Osteocyte (in vitro differentiated cells): ENCODE data around the gene NUP42. TPM values are rescaled to one million over a fixed set of nuclear protein-coding genes. Genes with fewer than 3 reads are reported as not detected.

Experiments used
- DNase-seq: peaks from one replicate; pipeline ENCODE4 v3.0.0; 2021; ENCODE audit warnings: mixed read lengths; ENCODE audit not compliant: unreplicated experiment; ENCODE audit errors: extremely low spot score
- H3K27ac Mint-ChIP-seq: one replicate; pipeline ENCODE4 v1.8.0; 2021; ENCODE audit warnings: mild to moderate bottlenecking, mixed read lengths; ENCODE audit not compliant: unreplicated experiment
- H3K27me3 Mint-ChIP-seq: one replicate; pipeline ENCODE4 v1.8.0; 2021; ENCODE audit warnings: mixed read lengths; ENCODE audit not compliant: unreplicated experiment
- H3K36me3 Mint-ChIP-seq: one replicate; pipeline ENCODE4 v1.8.0; 2021; ENCODE audit warnings: mixed read lengths; ENCODE audit not compliant: unreplicated experiment
- H3K4me1 Mint-ChIP-seq: one replicate; pipeline ENCODE4 v1.8.0; 2021; ENCODE audit warnings: mixed read lengths; ENCODE audit not compliant: unreplicated experiment
- H3K4me3 Mint-ChIP-seq: one replicate; pipeline ENCODE4 v1.8.0; 2021; ENCODE audit warnings: mild to moderate bottlenecking, moderate library complexity, mixed read lengths; ENCODE audit not compliant: unreplicated experiment
- H3K9me3 Mint-ChIP-seq: one replicate; pipeline ENCODE4 v1.8.0; 2021; ENCODE audit warnings: mixed read lengths; ENCODE audit not compliant: unreplicated experiment
- total RNA-seq: library from RNA; stranded (reverse); gene quantifications from 2 replicates; pipeline ENCODE4 v1.2.1, GENCODE V29; 2021
- TF ChIP-seq, protein P1 (sequence below): fragments of 200-600 bp; sonication (generic); IDR thresholded peaks from 2 replicates; pipeline ENCODE4 v1.5.0; 2021; ENCODE audit warnings: antibody characterized with exemption, mild to moderate bottlenecking, moderate library complexity

NUP42 gene
- total RNA-seq, 1 donor from 2014 or later: 27.0 TPM

DNA sequence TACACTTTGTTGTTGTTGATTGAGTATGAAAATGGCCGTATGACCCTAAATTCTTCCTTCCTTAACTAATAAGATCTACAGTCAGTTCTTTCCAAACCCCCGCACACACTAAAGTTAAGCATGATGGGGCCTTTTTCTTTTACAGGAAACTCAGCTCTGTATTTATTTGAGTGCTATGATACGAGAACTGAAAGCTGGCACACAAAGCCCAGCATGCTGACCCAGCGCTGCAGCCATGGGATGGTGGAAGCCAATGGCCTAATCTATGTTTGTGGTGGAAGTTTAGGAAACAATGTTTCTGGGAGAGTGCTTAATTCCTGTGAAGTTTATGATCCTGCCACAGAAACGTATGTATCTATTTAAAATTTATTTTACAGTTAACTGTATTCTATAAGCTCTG lies 14.2 kb upstream of the NUP42 start:
- no peaks in the 10 kb centered on the region for H3K4me1 Mint-ChIP-seq
- H3K27ac Mint-ChIP-seq: no peak overlapping the region
- no peaks in the 10 kb centered on the region for H3K9me3 Mint-ChIP-seq
- TF ChIP-seq, protein P1, sequence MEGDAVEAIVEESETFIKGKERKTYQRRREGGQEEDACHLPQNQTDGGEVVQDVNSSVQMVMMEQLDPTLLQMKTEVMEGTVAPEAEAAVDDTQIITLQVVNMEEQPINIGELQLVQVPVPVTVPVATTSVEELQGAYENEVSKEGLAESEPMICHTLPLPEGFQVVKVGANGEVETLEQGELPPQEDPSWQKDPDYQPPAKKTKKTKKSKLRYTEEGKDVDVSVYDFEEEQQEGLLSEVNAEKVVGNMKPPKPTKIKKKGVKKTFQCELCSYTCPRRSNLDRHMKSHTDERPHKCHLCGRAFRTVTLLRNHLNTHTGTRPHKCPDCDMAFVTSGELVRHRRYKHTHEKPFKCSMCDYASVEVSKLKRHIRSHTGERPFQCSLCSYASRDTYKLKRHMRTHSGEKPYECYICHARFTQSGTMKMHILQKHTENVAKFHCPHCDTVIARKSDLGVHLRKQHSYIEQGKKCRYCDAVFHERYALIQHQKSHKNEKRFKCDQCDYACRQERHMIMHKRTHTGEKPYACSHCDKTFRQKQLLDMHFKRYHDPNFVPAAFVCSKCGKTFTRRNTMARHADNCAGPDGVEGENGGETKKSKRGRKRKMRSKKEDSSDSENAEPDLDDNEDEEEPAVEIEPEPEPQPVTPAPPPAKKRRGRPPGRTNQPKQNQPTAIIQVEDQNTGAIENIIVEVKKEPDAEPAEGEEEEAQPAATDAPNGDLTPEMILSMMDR: no peak
- H3K4me3 Mint-ChIP-seq: no peak overlapping the region
- H3K36me3 Mint-ChIP-seq: peaks cover 17% of the 10 kb centered on the region
- H3K27me3 Mint-ChIP-seq: no peaks in the 10 kb centered on the region
- no peak for DNase-seq

DNA sequence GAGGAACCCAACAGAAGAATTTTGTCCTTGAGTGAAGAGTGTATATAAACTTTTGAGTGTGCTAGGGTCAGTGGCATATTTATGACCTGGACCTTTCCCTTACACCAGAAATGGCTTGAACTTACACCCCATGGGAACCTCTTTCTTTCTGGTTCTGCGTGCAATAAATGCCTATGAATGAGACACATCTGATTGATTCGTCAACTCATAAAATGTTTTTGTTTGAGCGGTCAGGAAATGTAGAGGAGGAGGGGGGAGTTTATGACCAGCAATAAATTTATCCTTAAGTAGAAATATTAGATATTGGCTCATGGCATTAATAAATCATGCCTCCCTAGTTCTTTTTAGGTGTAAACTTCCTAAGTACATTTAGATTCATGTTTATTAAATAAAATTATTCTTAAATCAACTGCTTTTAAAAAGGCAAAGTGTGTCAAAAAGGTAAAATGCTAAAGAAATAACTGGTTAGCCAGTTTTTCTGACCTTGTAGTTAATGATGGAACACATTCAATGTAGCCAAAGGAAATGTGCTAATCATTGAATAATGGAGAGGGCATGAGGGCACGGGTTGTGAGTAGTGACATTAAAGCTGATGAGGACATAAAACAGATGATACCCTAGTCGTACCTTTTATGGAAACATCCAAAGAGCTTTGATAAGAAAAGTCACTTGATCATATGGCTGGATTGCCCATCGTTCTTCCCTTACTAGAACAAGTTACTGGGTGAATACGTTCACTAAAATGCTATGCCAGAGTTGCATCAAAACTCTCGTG lies 13.6 kb upstream of the NUP42 start:
- Mint-ChIP-seq H3K27me3 (no peaks in the 10 kb centered on the region), H3K36me3 (peaks cover 19% of the 10 kb centered on the region), H3K4me3 (no peak overlapping the region)

DNA sequence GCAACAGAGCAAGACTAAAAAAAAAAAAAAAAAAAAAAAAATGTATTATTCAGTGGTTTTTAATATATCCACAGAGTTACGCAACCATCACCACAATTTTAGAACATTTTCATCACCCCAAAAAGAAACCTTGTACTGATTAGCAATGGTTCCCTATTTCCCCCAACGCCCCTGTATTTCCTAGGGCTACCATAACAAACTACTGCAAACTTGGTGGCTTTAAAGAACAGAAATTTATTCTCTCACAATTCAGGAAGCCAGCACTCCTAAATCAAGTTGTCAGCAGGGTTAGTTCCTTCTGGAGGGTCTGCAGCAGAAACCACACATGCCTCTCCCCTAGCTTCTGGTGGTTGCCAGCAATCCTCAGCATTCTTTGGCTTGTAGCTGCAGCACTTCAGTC lies 5.9 kb upstream of the NUP42 start:
- peaks cover under 1% of the 10 kb centered on the region for H3K4me1 Mint-ChIP-seq
- H3K9me3 Mint-ChIP-seq: no peaks in the 10 kb centered on the region
- H3K4me3 Mint-ChIP-seq: no peak overlapping the region
- no peak for DNase-seq
- H3K27ac Mint-ChIP-seq: no peak overlapping the region
- peaks cover 21% of the 10 kb centered on the region for H3K36me3 Mint-ChIP-seq
- TF ChIP-seq, protein P1: no peak
- H3K27me3 Mint-ChIP-seq: no peaks in the 10 kb centered on the region

More for the DNA sequence above, 13.6 kb upstream of the NUP42 start:
- Mint-ChIP-seq H3K9me3 (no peaks in the 10 kb centered on the region), H3K27ac (no peak overlapping the region), H3K4me1 (no peaks in the 10 kb centered on the region)
- no peak for DNase-seq
- TF ChIP-seq, protein P1: no peak

DNA sequence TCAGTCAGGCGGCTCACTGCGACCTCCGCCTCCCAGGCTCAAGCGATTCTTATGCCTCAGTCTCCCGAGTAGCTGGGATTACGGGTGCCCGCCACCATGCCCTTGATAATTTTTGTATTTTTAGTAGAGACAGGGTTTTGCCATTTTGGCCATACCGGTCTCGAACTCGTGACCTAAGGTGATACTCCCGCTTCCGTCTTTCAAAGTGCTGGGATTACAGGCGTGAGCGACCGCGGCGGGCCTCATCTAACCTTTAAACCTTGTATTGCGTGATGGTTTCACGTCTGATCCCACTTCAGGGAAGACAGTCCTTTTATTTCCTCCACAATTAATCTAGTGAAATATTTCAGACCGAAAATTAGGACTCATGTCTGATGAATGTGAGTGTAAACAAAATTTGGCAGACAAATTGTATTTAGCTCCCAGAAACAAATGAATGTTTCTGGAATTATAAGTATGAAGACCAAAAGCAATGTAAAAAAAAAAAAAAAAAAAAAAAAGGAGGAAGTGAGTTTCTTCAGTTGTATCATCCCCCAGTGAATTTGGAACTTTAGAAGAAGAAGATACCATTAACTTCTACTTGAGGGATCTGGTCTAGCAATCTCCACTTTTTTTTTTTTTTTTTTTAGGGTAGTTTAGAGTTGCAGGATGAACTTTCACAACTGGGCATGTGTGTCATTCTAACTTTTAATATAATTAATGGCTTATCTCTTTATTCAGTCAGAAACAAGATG lies 1.6 kb downstream of the NUP42 start:
- TF ChIP-seq, protein P1: no peak
- Mint-ChIP-seq H3K9me3 (no peaks in the 10 kb centered on the region), H3K4me3 (peak overlapping the region; percentile 96), H3K27me3 (no peaks in the 10 kb centered on the region), H3K4me1 (peaks cover 30% of the 10 kb centered on the region), H3K36me3 (peaks cover 12% of the 10 kb centered on the region), H3K27ac (peak overlapping the region; percentile 99)
- no peak for DNase-seq

DNA sequence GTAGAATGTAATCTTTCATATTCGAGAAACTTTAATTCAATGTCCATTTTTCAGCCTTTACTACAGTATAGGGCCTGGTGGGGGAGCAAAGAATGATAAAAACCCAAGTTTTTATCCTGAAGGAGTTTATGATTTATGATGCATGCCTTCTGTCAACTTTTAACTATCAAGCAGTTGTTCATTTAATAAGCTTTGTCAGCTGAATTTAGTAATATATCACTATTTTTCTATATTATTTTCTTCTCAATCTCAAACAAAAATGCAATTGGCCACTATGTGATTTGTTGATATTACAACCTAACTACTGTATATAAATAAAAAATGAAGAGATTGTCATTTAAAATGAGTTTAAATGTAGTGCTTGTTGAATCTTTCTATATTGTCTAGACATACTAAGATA lies 2.4 kb downstream of the NUP42 start:
- Mint-ChIP-seq H3K27ac (no peak overlapping the region), H3K4me3 (peak overlapping the region; percentile 49), H3K36me3 (peaks cover 18% of the 10 kb centered on the region), H3K9me3 (no peaks in the 10 kb centered on the region), H3K4me1 (peaks cover 30% of the 10 kb centered on the region), H3K27me3 (no peaks in the 10 kb centered on the region)
- no peak for DNase-seq
- TF ChIP-seq, protein P1: no peak
